Measurements from ENCODE around the gene SELENOS.

The SELENOS gene, protein sequence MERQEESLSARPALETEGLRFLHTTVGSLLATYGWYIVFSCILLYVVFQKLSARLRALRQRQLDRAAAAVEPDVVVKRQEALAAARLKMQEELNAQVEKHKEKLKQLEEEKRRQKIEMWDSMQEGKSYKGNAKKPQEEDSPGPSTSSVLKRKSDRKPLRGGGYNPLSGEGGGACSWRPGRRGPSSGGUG

GRCh38 chr15:101277038-101277822 is at the start of gene SELENOS:
Gene SELENOS (minus strand): TSS chr15:101277485. CDS start chr15:101277417, 68 bp downstream.
- H3K27ac Mint-ChIP-seq, result peak within 1 kb of the TSS; percentile 97
- H3K36me3 Mint-ChIP-seq, result peaks cover 14% of the 10 kb centered on the region
- H3K27me3 Mint-ChIP-seq, result no peaks in the 10 kb centered on the region
- peaks cover 28% of the 10 kb centered on the region for H3K4me1 Mint-ChIP-seq
- peak within 1 kb of the TSS; percentile 99 for H3K4me3 Mint-ChIP-seq
- H3K9me3 Mint-ChIP-seq, result no peaks in the 10 kb centered on the region

GRCh38 chr15:101326462-101327146 is 49.3 kb upstream of the SELENOS start:
- H3K36me3 Mint-ChIP-seq, result no peaks in the 10 kb centered on the region
- no peak overlapping the region for H3K4me3 Mint-ChIP-seq
- no peaks in the 10 kb centered on the region for H3K9me3 Mint-ChIP-seq
- H3K4me1 Mint-ChIP-seq, result no peaks in the 10 kb centered on the region
- H3K27me3 Mint-ChIP-seq, result peaks cover 7% of the 10 kb centered on the region
- H3K27ac Mint-ChIP-seq, result no peak overlapping the region

DNA sequence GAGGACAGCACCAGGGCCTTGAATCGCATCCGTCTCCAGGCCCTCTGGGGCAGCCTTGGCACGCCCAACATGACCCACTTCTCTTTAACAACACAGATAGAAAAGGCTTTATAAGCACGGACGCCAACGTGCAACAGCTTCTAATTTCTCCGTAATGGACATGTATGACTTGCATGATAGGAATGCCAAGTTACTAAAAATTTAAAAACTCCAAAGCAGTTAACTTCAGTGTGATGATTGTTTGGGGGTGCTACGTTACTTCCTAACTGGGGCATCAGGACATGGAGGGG is 48.7 kb upstream of the SELENOS start:
- no peaks in the 10 kb centered on the region for H3K36me3 Mint-ChIP-seq
- peaks cover 7% of the 10 kb centered on the region for H3K27me3 Mint-ChIP-seq
- H3K4me3 Mint-ChIP-seq, result no peak overlapping the region
- peaks cover 3% of the 10 kb centered on the region for H3K4me1 Mint-ChIP-seq
- no peaks in the 10 kb centered on the region for H3K9me3 Mint-ChIP-seq
- H3K27ac Mint-ChIP-seq, result no peak overlapping the region

DNA sequence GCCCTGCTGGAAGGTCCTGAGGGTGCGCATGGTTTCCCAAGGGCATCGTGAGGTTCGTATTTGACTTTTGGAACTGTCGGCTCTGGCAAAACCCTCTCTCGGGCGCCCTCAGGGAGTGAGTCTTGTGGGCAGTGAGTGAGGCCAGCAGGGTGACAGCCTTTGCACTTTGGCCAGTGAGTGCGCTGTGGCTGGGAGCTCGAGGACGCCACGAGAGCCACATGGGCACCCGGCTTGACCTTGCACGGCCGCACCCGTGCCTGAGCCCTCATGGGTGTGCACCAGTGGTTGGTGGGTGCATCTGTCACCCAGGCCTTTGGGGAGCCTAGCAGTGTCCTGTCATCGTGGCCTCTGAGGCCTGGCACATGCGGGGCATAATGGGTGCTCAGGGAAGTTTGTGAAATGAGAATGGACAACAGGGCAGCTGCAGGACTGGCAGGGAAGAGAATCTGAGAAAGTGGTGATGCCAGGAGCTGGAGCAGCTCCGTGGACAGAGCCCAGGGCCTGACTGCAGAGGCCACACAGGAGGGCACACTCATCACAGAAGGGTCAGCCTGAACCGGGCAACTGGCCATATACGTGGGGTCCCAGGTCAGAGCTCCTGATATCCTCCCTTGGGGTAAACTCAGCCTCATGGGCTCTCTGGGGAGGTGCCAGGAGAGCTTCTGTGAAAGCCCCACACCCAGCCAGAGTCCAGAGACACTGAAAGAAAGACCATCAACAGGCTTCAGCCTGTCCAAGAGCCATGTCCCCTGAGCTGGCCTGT is 48.2 kb upstream of the SELENOS start:
- H3K4me3 Mint-ChIP-seq, result no peak overlapping the region
- H3K9me3 Mint-ChIP-seq, result no peaks in the 10 kb centered on the region
- H3K36me3 Mint-ChIP-seq, result no peaks in the 10 kb centered on the region
- H3K4me1 Mint-ChIP-seq, result peaks cover 9% of the 10 kb centered on the region
- H3K27ac Mint-ChIP-seq, result no peak overlapping the region
- peaks cover 7% of the 10 kb centered on the region for H3K27me3 Mint-ChIP-seq

- H3K4me3 Mint-ChIP-seq, result no peak overlapping the region
- no peak overlapping the region for H3K27ac Mint-ChIP-seq
- H3K9me3 Mint-ChIP-seq, result no peaks in the 10 kb centered on the region
- H3K4me1 Mint-ChIP-seq, result peaks cover 12% of the 10 kb centered on the region
- H3K27me3 Mint-ChIP-seq, result peaks cover 7% of the 10 kb centered on the region
- H3K36me3 Mint-ChIP-seq, result no peaks in the 10 kb centered on the region
Measured at GRCh38 chr15:101324524-101325177, 47.4 kb upstream of the SELENOS start.

DNA sequence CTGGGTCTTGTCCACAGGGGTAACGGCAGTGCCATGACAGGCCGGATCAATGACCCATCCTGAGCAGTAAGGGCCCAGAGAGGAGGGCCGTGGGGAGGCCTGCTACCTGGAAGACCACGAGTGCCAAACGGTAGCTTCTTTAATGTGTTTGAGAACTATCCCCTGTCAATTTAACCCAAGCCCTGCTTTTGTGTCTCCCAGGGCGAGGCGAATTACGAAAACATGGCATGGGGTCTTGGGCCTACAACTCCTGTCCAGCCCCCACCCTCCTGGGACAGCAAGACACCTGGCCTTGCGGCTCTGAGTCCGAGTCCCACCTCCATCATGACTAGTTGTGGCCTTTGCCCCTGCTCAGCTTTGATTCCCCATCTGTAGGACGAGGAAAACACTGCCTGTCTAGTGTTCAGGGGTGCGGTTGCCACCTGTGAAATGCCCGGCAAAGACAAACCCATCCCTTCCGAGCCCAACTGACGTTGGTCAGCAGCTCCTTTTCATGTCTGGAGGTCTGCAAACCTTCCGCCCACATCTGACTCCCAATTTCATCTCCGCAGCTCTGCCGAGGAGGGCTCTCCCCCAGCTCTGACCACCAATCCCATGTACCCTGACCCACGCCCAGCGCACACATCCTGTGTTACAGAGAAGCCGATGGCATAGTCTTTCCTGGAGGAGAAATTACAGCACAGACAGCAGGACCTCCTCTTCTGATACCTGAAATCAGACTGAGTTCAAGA is 46.7 kb upstream of the SELENOS start:
- peaks cover 12% of the 10 kb centered on the region for H3K4me1 Mint-ChIP-seq
- no peak overlapping the region for H3K27ac Mint-ChIP-seq
- no peak overlapping the region for H3K4me3 Mint-ChIP-seq
- no peaks in the 10 kb centered on the region for H3K36me3 Mint-ChIP-seq
- H3K27me3 Mint-ChIP-seq, result peaks cover 7% of the 10 kb centered on the region
- H3K9me3 Mint-ChIP-seq, result no peaks in the 10 kb centered on the region

- Mint-ChIP-seq H3K4me1 (peaks cover 12% of the 10 kb centered on the region), H3K9me3 (no peaks in the 10 kb centered on the region), H3K27ac (no peak overlapping the region), H3K36me3 (no peaks in the 10 kb centered on the region), H3K4me3 (no peak overlapping the region), H3K27me3 (peaks cover 5% of the 10 kb centered on the region)
Measured at GRCh38 chr15:101322854-101323477, 45.7 kb upstream of the SELENOS start.

GRCh38 chr15:101322016-101322695 is 44.9 kb upstream of the SELENOS start:
- H3K27ac Mint-ChIP-seq, result no peak overlapping the region
- H3K4me3 Mint-ChIP-seq, result no peak overlapping the region
- peaks cover 4% of the 10 kb centered on the region for H3K27me3 Mint-ChIP-seq
- no peaks in the 10 kb centered on the region for H3K9me3 Mint-ChIP-seq
- H3K36me3 Mint-ChIP-seq, result no peaks in the 10 kb centered on the region
- H3K4me1 Mint-ChIP-seq, result peaks cover 12% of the 10 kb centered on the region

DNA sequence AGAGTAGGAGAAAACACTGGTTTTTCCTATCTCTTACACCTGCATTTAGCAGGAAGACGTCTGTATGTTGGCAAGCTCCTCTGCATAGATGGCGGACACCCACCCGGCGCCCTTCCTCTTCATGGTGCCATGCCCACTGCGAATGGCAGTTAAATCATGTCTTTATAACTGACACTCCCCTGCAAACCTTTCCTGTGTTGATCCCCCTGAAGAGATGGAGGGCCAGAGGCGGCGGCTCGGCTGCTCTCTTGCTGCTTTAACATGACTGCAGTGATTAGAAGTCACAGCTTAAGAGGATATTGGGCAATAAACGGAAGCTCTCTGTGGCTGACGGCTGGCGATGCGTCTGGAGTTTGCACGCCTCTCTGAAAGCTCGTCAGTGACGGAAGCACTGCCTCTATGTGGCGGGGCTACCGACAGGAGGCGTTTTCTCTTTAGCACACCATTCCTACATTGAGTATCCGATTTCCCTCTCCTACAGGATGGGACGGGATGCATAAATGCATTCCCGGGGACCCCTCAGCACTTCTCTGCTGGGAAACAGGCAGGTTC is 43.3 kb upstream of the SELENOS start:
- H3K27me3 Mint-ChIP-seq, result no peaks in the 10 kb centered on the region
- no peaks in the 10 kb centered on the region for H3K9me3 Mint-ChIP-seq
- H3K4me3 Mint-ChIP-seq, result peak overlapping the region; percentile 88
- H3K4me1 Mint-ChIP-seq, result peaks cover 12% of the 10 kb centered on the region
- peak overlapping the region; percentile 68 for H3K27ac Mint-ChIP-seq
- no peaks in the 10 kb centered on the region for H3K36me3 Mint-ChIP-seq

DNA sequence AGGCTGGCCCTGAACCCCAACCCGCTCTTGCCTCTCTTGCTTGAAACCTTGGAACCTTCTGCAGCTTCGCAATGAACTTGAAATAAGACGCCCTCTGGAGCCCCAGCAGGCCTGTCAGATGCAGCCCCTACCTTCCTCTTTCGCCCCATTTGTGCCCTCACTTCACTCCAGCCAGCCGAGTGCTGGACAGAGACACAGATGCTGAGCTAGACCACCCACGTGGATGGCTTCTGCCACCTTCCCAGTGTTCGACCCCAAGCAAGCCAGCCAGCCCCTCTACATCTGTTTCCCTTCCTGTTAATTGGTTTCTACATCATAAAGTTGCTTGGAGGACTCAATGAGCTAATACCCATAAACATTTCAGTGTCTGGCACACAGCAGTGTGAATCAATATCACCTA is 41.6 kb upstream of the SELENOS start:
- peak overlapping the region; percentile 27 for H3K4me3 Mint-ChIP-seq
- H3K36me3 Mint-ChIP-seq, result no peaks in the 10 kb centered on the region
- no peak overlapping the region for H3K27ac Mint-ChIP-seq
- no peaks in the 10 kb centered on the region for H3K27me3 Mint-ChIP-seq
- H3K9me3 Mint-ChIP-seq, result no peaks in the 10 kb centered on the region
- H3K4me1 Mint-ChIP-seq, result peaks cover 12% of the 10 kb centered on the region

GRCh38 chr15:101318147-101318819 is 41.0 kb upstream of the SELENOS start:
- no peaks in the 10 kb centered on the region for H3K9me3 Mint-ChIP-seq
- H3K36me3 Mint-ChIP-seq, result no peaks in the 10 kb centered on the region
- peaks cover 12% of the 10 kb centered on the region for H3K4me1 Mint-ChIP-seq
- H3K27me3 Mint-ChIP-seq, result no peaks in the 10 kb centered on the region
- H3K4me3 Mint-ChIP-seq, result no peak overlapping the region
- no peak overlapping the region for H3K27ac Mint-ChIP-seq

DNA sequence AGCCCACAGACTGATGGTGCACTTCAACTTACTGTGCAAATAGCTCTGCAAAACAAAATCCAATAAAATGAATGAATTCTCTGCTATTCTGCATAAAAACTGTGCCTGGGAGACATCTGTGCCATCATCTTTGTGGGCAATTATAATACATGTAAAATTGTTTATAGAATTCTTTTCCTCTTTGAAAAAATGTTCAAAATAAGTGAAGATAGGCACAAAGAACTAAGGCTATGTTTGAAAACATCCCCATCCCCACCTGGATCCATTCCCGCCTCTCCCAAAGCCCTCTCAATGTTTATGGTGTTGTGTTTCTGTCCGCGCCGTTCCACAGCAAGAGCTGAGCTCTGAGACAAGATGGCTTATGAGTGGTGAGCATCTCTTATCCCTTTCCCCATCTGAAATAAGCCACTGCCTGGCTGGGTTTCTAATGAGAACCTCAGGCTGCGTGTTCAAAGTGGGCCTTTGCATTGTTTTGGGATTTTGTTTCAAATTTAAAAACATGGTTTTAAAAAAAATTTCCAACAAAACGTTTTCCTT is 40.1 kb upstream of the SELENOS start:
- H3K4me1 Mint-ChIP-seq, result peaks cover 12% of the 10 kb centered on the region
- H3K27ac Mint-ChIP-seq, result no peak overlapping the region

DNA sequence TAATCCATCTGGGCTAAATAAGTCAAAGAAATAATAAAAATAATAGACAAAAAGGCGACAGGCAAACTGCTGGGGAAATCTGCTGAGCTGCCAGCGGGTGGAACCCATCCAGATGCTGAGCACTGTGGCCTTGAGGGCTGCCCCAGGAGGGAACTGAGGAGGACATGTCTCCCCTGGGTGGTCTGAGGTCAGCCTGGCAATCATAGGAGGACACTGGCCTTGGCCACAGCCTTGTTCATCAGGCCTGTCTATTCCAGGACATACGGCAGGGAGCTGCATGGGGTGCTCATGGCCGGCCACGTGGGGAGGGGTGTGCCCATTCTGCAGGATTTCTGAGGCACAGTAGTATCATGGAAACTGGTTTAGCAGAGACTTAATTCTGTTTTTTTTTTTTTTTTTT is 39.2 kb upstream of the SELENOS start:
- Mint-ChIP-seq H3K4me1 (peaks cover 12% of the 10 kb centered on the region), H3K4me3 (no peak overlapping the region), H3K27ac (no peak overlapping the region), H3K27me3 (no peaks in the 10 kb centered on the region), H3K36me3 (peaks cover 2% of the 10 kb centered on the region), H3K9me3 (no peaks in the 10 kb centered on the region)

More for the DNA sequence above, 40.1 kb upstream of the SELENOS start:
- no peaks in the 10 kb centered on the region for H3K36me3 Mint-ChIP-seq
- H3K27me3 Mint-ChIP-seq, result no peaks in the 10 kb centered on the region
- H3K9me3 Mint-ChIP-seq, result no peaks in the 10 kb centered on the region
- H3K4me3 Mint-ChIP-seq, result no peak overlapping the region
